ENCODE measurements around the gene MSX1.
A peak's percentile ranks its signal among the peaks of the same experiment; 100 is the strongest.

The MSX1 gene

GRCh38 chr4:4842476-4843441 is 16.7 kb upstream of the MSX1 start:
- no peak overlapping the region for H3K4me3 ChIP-seq (ENCODE audit: low read depth, low read length)
- no peaks in the 10 kb centered on the region for H3K36me3 ChIP-seq (ENCODE audit: control insufficient read depth, insufficient read depth, low read length)
- no peak overlapping the region for H3K9ac ChIP-seq (ENCODE audit: low read depth, low read length)
- no peaks in the 10 kb centered on the region for H3K9me3 ChIP-seq (ENCODE audit: control insufficient read depth, insufficient read depth, low read length)
- H3K4me1 ChIP-seq (ENCODE audit: control insufficient read depth, insufficient read depth, low read length) = peaks cover 3% of the 10 kb centered on the region
- H3K27me3 ChIP-seq (ENCODE audit: control insufficient read depth, insufficient read depth, low read length) = peaks cover 37% of the 10 kb centered on the region

GRCh38 chr4:4843635-4844291 is 15.7 kb upstream of the MSX1 start:
- no peak overlapping the region for H3K9ac ChIP-seq (ENCODE audit: low read depth, low read length)
- H3K9me3 ChIP-seq (ENCODE audit: control insufficient read depth, insufficient read depth, low read length) = no peaks in the 10 kb centered on the region

GRCh38 chr4:4845027-4845426 is 14.4 kb upstream of the MSX1 start:
- Histone ChIP-seq H3K36me3 (ENCODE audit: control insufficient read depth, insufficient read depth, low read length) (no peaks in the 10 kb centered on the region), H3K9me3 (ENCODE audit: control insufficient read depth, insufficient read depth, low read length) (no peaks in the 10 kb centered on the region), H3K4me1 (ENCODE audit: control insufficient read depth, insufficient read depth, low read length) (no peaks in the 10 kb centered on the region), H3K27me3 (ENCODE audit: control insufficient read depth, insufficient read depth, low read length) (peaks cover 49% of the 10 kb centered on the region), H3K4me3 (ENCODE audit: low read depth, low read length) (no peak overlapping the region), H3K9ac (ENCODE audit: low read depth, low read length) (no peak overlapping the region)

More at GRCh38 chr4:4843635-4844291, 15.7 kb upstream of the MSX1 start:
- Histone ChIP-seq H3K4me1 (ENCODE audit: control insufficient read depth, insufficient read depth, low read length) (peaks cover 1% of the 10 kb centered on the region), H3K27me3 (ENCODE audit: control insufficient read depth, insufficient read depth, low read length) (peaks cover 42% of the 10 kb centered on the region), H3K36me3 (ENCODE audit: control insufficient read depth, insufficient read depth, low read length) (no peaks in the 10 kb centered on the region), H3K4me3 (ENCODE audit: low read depth, low read length) (no peak overlapping the region)

- Histone ChIP-seq H3K4me1 (ENCODE audit: control insufficient read depth, insufficient read depth, low read length) (no peaks in the 10 kb centered on the region), H3K36me3 (ENCODE audit: control insufficient read depth, insufficient read depth, low read length) (no peaks in the 10 kb centered on the region), H3K4me3 (ENCODE audit: low read depth, low read length) (no peak overlapping the region), H3K9me3 (ENCODE audit: control insufficient read depth, insufficient read depth, low read length) (no peaks in the 10 kb centered on the region), H3K9ac (ENCODE audit: low read depth, low read length) (no peak overlapping the region), H3K27me3 (ENCODE audit: control insufficient read depth, insufficient read depth, low read length) (peaks cover 66% of the 10 kb centered on the region)
Measured at GRCh38 chr4:4847011-4847410, 12.5 kb upstream of the MSX1 start.

GRCh38 chr4:4848540-4848939 is 10.9 kb upstream of the MSX1 start:
- no peak overlapping the region for H3K4me3 ChIP-seq (ENCODE audit: low read depth, low read length)
- no peaks in the 10 kb centered on the region for H3K36me3 ChIP-seq (ENCODE audit: control insufficient read depth, insufficient read depth, low read length)
- peaks cover 74% of the 10 kb centered on the region for H3K27me3 ChIP-seq (ENCODE audit: control insufficient read depth, insufficient read depth, low read length)

GRCh38 chr4:4849106-4849505 is 10.4 kb upstream of the MSX1 start:
- Histone ChIP-seq H3K27me3 (ENCODE audit: control insufficient read depth, insufficient read depth, low read length) (peaks cover 78% of the 10 kb centered on the region), H3K36me3 (ENCODE audit: control insufficient read depth, insufficient read depth, low read length) (no peaks in the 10 kb centered on the region), H3K9ac (ENCODE audit: low read depth, low read length) (no peak overlapping the region), H3K4me1 (ENCODE audit: control insufficient read depth, insufficient read depth, low read length) (no peaks in the 10 kb centered on the region), H3K9me3 (ENCODE audit: control insufficient read depth, insufficient read depth, low read length) (no peaks in the 10 kb centered on the region), H3K4me3 (ENCODE audit: low read depth, low read length) (no peak overlapping the region)

More at GRCh38 chr4:4848540-4848939, 10.9 kb upstream of the MSX1 start:
- Histone ChIP-seq H3K9ac (ENCODE audit: low read depth, low read length) (no peak overlapping the region), H3K4me1 (ENCODE audit: control insufficient read depth, insufficient read depth, low read length) (no peaks in the 10 kb centered on the region), H3K9me3 (ENCODE audit: control insufficient read depth, insufficient read depth, low read length) (no peaks in the 10 kb centered on the region)

GRCh38 chr4:4849524-4850193 is 9.8 kb upstream of the MSX1 start:
- Histone ChIP-seq H3K4me3 (ENCODE audit: low read depth, low read length) (no peak overlapping the region), H3K27me3 (ENCODE audit: control insufficient read depth, insufficient read depth, low read length) (peaks cover 81% of the 10 kb centered on the region), H3K4me1 (ENCODE audit: control insufficient read depth, insufficient read depth, low read length) (no peaks in the 10 kb centered on the region), H3K9me3 (ENCODE audit: control insufficient read depth, insufficient read depth, low read length) (no peaks in the 10 kb centered on the region), H3K36me3 (ENCODE audit: control insufficient read depth, insufficient read depth, low read length) (no peaks in the 10 kb centered on the region), H3K9ac (ENCODE audit: low read depth, low read length) (no peak overlapping the region)

GRCh38 chr4:4851081-4851480 is 8.4 kb upstream of the MSX1 start:
- peaks cover 92% of the 10 kb centered on the region for H3K27me3 ChIP-seq (ENCODE audit: control insufficient read depth, insufficient read depth, low read length)
- H3K9ac ChIP-seq (ENCODE audit: low read depth, low read length) = no peak overlapping the region
- no peaks in the 10 kb centered on the region for H3K9me3 ChIP-seq (ENCODE audit: control insufficient read depth, insufficient read depth, low read length)
- H3K4me3 ChIP-seq (ENCODE audit: low read depth, low read length) = no peak overlapping the region
- peaks cover 3% of the 10 kb centered on the region for H3K4me1 ChIP-seq (ENCODE audit: control insufficient read depth, insufficient read depth, low read length)
- no peaks in the 10 kb centered on the region for H3K36me3 ChIP-seq (ENCODE audit: control insufficient read depth, insufficient read depth, low read length)

- H3K9ac ChIP-seq (ENCODE audit: low read depth, low read length) = no peak overlapping the region
- H3K9me3 ChIP-seq (ENCODE audit: control insufficient read depth, insufficient read depth, low read length) = no peaks in the 10 kb centered on the region
- peaks cover 3% of the 10 kb centered on the region for H3K4me1 ChIP-seq (ENCODE audit: control insufficient read depth, insufficient read depth, low read length)
- H3K27me3 ChIP-seq (ENCODE audit: control insufficient read depth, insufficient read depth, low read length) = peaks cover 92% of the 10 kb centered on the region
- H3K36me3 ChIP-seq (ENCODE audit: control insufficient read depth, insufficient read depth, low read length) = no peaks in the 10 kb centered on the region
- H3K4me3 ChIP-seq (ENCODE audit: low read depth, low read length) = no peak overlapping the region
Measured at GRCh38 chr4:4851906-4852305, 7.6 kb upstream of the MSX1 start.

- Histone ChIP-seq H3K4me3 (ENCODE audit: low read depth, low read length) (peak overlapping the region; percentile 37), H3K9me3 (ENCODE audit: control insufficient read depth, insufficient read depth, low read length) (no peaks in the 10 kb centered on the region), H3K4me1 (ENCODE audit: control insufficient read depth, insufficient read depth, low read length) (peaks cover 6% of the 10 kb centered on the region), H3K27me3 (ENCODE audit: control insufficient read depth, insufficient read depth, low read length) (peaks cover 97% of the 10 kb centered on the region), H3K9ac (ENCODE audit: low read depth, low read length) (no peak overlapping the region), H3K36me3 (ENCODE audit: control insufficient read depth, insufficient read depth, low read length) (no peaks in the 10 kb centered on the region)
Measured at GRCh38 chr4:4852591-4853362, 6.7 kb upstream of the MSX1 start.

- Histone ChIP-seq H3K4me3 (ENCODE audit: low read depth, low read length) (peak overlapping the region; percentile 37), H3K4me1 (ENCODE audit: control insufficient read depth, insufficient read depth, low read length) (peaks cover 6% of the 10 kb centered on the region), H3K9ac (ENCODE audit: low read depth, low read length) (no peak overlapping the region), H3K9me3 (ENCODE audit: control insufficient read depth, insufficient read depth, low read length) (no peaks in the 10 kb centered on the region), H3K36me3 (ENCODE audit: control insufficient read depth, insufficient read depth, low read length) (no peaks in the 10 kb centered on the region), H3K27me3 (ENCODE audit: control insufficient read depth, insufficient read depth, low read length) (peaks cover 98% of the 10 kb centered on the region)
Measured at GRCh38 chr4:4853371-4853823, 6.1 kb upstream of the MSX1 start.
